Activated CD8-positive, alpha-beta memory T cell treated with anti-CD3 and anti-CD28 coated beads for 4 hours (primary cell): ENCODE measurements around the gene FNDC5.
A peak's percentile ranks its signal among the peaks of the same experiment; 100 is the strongest.

Source experiments
- DNase-seq, 2 donors: peaks; one replicate each; pipeline ENCODE4 v3.0.0-alpha.2; 2020; ENCODE audit warnings: low read depth in 2 of 2

FNDC5 gene

GRCh38 chr1:32864375-32865019 is 6.2 kb downstream of the FNDC5 start:
- no peak for DNase-seq

GRCh38 chr1:32863881-32864245 is 6.8 kb downstream of the FNDC5 start:
- no peak for DNase-seq

GRCh38 chr1:32863218-32863880 is 7.4 kb downstream of the FNDC5 start:
- DNase-seq, result no peak

GRCh38 chr1:32861904-32862695 is 8.6 kb downstream of the FNDC5 start:
- no peak for DNase-seq

GRCh38 chr1:32860566-32860965 is 10.1 kb downstream of the FNDC5 start:
- DNase-seq, result no peak

GRCh38 chr1:32859915-32860314 is 10.8 kb downstream of the FNDC5 start:
- DNase-seq, result no peak

GRCh38 chr1:32858791-32859190 is 11.9 kb downstream of the FNDC5 start:
- no peak for DNase-seq

- DNase-seq, result no peak
Observed at GRCh38 chr1:32858136-32858535, 12.6 kb downstream of the FNDC5 start.

- no peak for DNase-seq
Observed at GRCh38 chr1:32855861-32856617, 14.7 kb downstream of the FNDC5 start.

- no peak for DNase-seq
Observed at GRCh38 chr1:32848354-32849063, 22.2 kb downstream of the FNDC5 start.

GRCh38 chr1:32831878-32832277 is 38.8 kb downstream of the FNDC5 start:
- no peak for DNase-seq

- DNase-seq, result no peak
Observed at GRCh38 chr1:32830092-32830852, 40.4 kb downstream of the FNDC5 start.

- DNase-seq, result no peak
Observed at GRCh38 chr1:32828341-32828740, 42.4 kb downstream of the FNDC5 start.

- no peak for DNase-seq
Observed at GRCh38 chr1:32825181-32825580, 45.5 kb downstream of the FNDC5 start.

GRCh38 chr1:32818804-32819541 is 51.7 kb downstream of the FNDC5 start:
- DNase-seq, result no peak

GRCh38 chr1:32817815-32818786 is 52.6 kb downstream of the FNDC5 start:
- no peak for DNase-seq

GRCh38 chr1:32817159-32817814 is 53.4 kb downstream of the FNDC5 start, which contains the start of the genes S100PBP and YARS1:
Gene S100PBP (plus strand): TSS chr1:32817653. CDS start chr1:32826100, 8,447 bp downstream.
Gene YARS1 (minus strand): TSS chr1:32817358. CDS start chr1:32817244, 114 bp downstream.
- DNase-seq, result peak; percentile 99 to 100

- DNase-seq, result no peak
Observed at GRCh38 chr1:32816676-32817158, 54.0 kb downstream of the FNDC5 start.
